ENCODE measurements around the gene ATG2B.
"Not testable (repeated sequence)": the region's sequence is repeated elsewhere in the genome, so short reads cannot be mapped to it uniquely, and the experiment has no call there.

Gene ATG2B

GRCh38 chr14:96252323-96252998 lies 110.7 kb downstream of the ATG2B start:
- H3K27me3 ChIP-seq (ENCODE audit: control insufficient read depth, insufficient read depth, low read length): no peaks in the 10 kb centered on the region
- no peaks in the 10 kb centered on the region for H3K36me3 ChIP-seq (ENCODE audit: control insufficient read depth, insufficient read depth, low read length)
- H3K4me3 ChIP-seq (ENCODE audit: low read length): no peak overlapping the region
- peaks cover 24% of the 10 kb centered on the region for H3K4me1 ChIP-seq (ENCODE audit: control insufficient read depth, insufficient read depth, low read length)
- H3K27ac ChIP-seq (ENCODE audit: low read depth, low read length): no peak overlapping the region
- H3K9ac ChIP-seq (ENCODE audit: low read length): no peak overlapping the region

DNA sequence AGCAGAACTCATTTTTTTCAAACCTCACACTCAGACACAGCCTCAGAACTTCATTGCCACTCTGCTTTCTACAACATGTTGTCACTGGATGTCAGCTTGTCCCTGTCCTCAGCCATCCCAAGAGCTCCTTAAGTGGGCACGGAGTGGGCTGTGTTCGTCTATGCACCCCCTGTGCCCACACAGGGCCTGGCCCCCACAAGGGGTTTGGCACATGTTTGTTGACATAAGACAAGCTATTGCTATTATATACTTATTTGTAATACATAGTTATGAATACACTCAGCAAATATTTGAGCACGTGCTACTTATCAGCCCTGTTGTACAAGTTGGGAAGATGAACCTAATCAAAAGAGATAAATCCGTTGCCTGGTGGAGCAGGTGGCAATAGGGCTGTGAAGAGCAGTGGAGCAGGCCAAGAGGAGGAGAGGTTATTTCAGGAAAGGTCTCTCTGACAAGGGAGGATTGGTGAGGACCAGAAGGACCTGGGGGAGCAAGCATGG lies 111.4 kb downstream of the ATG2B start:
- H3K4me1 ChIP-seq (ENCODE audit: control insufficient read depth, insufficient read depth, low read length): peaks cover 24% of the 10 kb centered on the region
- no peak overlapping the region for H3K27ac ChIP-seq (ENCODE audit: low read depth, low read length)
- no peak overlapping the region for H3K9ac ChIP-seq (ENCODE audit: low read length)
- no peaks in the 10 kb centered on the region for H3K27me3 ChIP-seq (ENCODE audit: control insufficient read depth, insufficient read depth, low read length)
- H3K4me3 ChIP-seq (ENCODE audit: low read length): no peak overlapping the region
- no peaks in the 10 kb centered on the region for H3K36me3 ChIP-seq (ENCODE audit: control insufficient read depth, insufficient read depth, low read length)

- peaks cover 19% of the 10 kb centered on the region for H3K4me1 ChIP-seq (ENCODE audit: control insufficient read depth, insufficient read depth, low read length)
Observed at GRCh38 chr14:96250485-96250884, 112.7 kb downstream of the ATG2B start.

GRCh38 chr14:96249029-96249428 lies 114.1 kb downstream of the ATG2B start:
- Histone ChIP-seq H3K9ac (ENCODE audit: low read length) (no peak overlapping the region), H3K27ac (ENCODE audit: low read depth, low read length) (no peak overlapping the region), H3K4me3 (ENCODE audit: low read length) (no peak overlapping the region), H3K4me1 (ENCODE audit: control insufficient read depth, insufficient read depth, low read length) (peaks cover 9% of the 10 kb centered on the region), H3K27me3 (ENCODE audit: control insufficient read depth, insufficient read depth, low read length) (no peaks in the 10 kb centered on the region), H3K36me3 (ENCODE audit: control insufficient read depth, insufficient read depth, low read length) (no peaks in the 10 kb centered on the region)

More at GRCh38 chr14:96250485-96250884, 112.7 kb downstream of the ATG2B start:
- H3K9ac ChIP-seq (ENCODE audit: low read length): no peak overlapping the region
- no peak overlapping the region for H3K27ac ChIP-seq (ENCODE audit: low read depth, low read length)
- H3K4me3 ChIP-seq (ENCODE audit: low read length): no peak overlapping the region
- H3K27me3 ChIP-seq (ENCODE audit: control insufficient read depth, insufficient read depth, low read length): no peaks in the 10 kb centered on the region
- H3K36me3 ChIP-seq (ENCODE audit: control insufficient read depth, insufficient read depth, low read length): no peaks in the 10 kb centered on the region

DNA sequence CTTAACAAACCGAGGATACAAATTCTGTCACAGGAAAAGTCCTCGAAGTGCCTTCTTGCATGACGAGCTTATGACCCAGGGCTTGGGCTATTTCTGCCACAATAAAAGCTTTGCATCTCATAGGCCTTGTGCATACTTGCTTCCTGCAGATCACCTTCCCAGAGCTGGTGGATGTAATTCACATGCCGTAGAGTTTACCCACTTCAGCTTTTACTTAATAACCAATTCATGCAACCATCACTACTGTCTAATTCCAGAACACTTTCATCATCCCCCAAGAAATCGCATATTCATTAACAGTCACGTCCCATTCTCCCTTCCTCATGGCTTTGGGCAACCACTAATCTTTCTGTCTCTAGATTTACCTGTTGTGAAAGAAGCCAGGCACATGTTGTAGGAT lies 116.1 kb downstream of the ATG2B start:
- Histone ChIP-seq H3K9ac (ENCODE audit: low read length) (no peak overlapping the region), H3K27ac (ENCODE audit: low read depth, low read length) (no peak overlapping the region), H3K27me3 (ENCODE audit: control insufficient read depth, insufficient read depth, low read length) (no peaks in the 10 kb centered on the region), H3K4me3 (ENCODE audit: low read length) (no peak overlapping the region), H3K36me3 (ENCODE audit: control insufficient read depth, insufficient read depth, low read length) (no peaks in the 10 kb centered on the region), H3K4me1 (ENCODE audit: control insufficient read depth, insufficient read depth, low read length) (no peaks in the 10 kb centered on the region)

- H3K9ac ChIP-seq (ENCODE audit: low read length): no peak overlapping the region
- H3K36me3 ChIP-seq (ENCODE audit: control insufficient read depth, insufficient read depth, low read length): no peaks in the 10 kb centered on the region
- no peak overlapping the region for H3K27ac ChIP-seq (ENCODE audit: low read depth, low read length)
- no peaks in the 10 kb centered on the region for H3K27me3 ChIP-seq (ENCODE audit: control insufficient read depth, insufficient read depth, low read length)
- H3K4me3 ChIP-seq (ENCODE audit: low read length): no peak overlapping the region
- no peaks in the 10 kb centered on the region for H3K4me1 ChIP-seq (ENCODE audit: control insufficient read depth, insufficient read depth, low read length)
Observed at GRCh38 chr14:96246539-96246847, 116.6 kb downstream of the ATG2B start.

DNA sequence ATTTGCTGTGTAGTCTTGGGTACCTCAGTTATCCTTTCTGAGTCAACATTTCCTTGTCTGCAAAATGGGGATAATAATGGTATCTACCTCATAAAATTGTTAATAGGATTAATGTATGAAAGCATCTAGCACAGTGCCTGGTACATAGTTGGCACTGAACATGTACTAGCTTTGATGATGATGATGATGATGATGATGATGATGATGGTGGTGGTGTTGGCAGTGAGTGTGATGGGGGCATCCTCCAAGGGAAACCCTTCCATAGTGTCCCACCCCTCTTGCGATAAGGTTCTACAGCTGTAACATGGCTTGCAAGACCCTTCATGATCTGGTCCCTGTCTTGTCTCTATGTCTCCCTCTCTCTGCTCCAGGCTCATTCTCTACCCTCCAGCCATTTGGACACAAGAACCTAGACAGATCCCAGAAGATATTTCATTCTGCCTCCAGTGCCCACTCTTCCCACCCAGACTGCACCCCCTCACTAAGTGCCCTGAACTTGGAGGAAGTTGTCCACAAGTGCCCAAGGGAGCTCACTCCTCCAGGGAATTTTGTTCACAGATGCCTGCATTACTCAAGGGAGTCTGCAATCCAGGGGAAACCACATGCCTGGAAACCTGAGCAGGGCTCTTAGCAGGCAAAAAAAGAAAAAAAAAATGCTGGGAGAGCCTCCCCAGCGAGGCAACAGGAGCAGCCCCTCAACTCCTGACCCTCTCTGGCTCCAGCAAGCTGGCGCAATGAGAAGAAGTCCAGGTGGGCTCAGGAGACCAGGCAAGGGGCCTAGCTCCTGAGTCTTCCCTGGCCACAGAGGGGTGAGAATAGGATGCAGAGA lies 117.2 kb downstream of the ATG2B start:
- Histone ChIP-seq H3K4me1 (ENCODE audit: control insufficient read depth, insufficient read depth, low read length) (no peaks in the 10 kb centered on the region), H3K9ac (ENCODE audit: low read length) (no peak overlapping the region), H3K27ac (ENCODE audit: low read depth, low read length) (no peak overlapping the region), H3K27me3 (ENCODE audit: control insufficient read depth, insufficient read depth, low read length) (no peaks in the 10 kb centered on the region), H3K36me3 (ENCODE audit: control insufficient read depth, insufficient read depth, low read length) (no peaks in the 10 kb centered on the region), H3K4me3 (ENCODE audit: low read length) (no peak overlapping the region)

GRCh38 chr14:96245074-96245473 lies 118.1 kb downstream of the ATG2B start:
- H3K4me1 ChIP-seq (ENCODE audit: control insufficient read depth, insufficient read depth, low read length); H3K27ac ChIP-seq (ENCODE audit: low read depth, low read length); H3K9ac ChIP-seq (ENCODE audit: low read length); H3K27me3 ChIP-seq (ENCODE audit: control insufficient read depth, insufficient read depth, low read length); H3K4me3 ChIP-seq (ENCODE audit: low read length); H3K36me3 ChIP-seq (ENCODE audit: control insufficient read depth, insufficient read depth, low read length): not testable (repeated sequence)

DNA sequence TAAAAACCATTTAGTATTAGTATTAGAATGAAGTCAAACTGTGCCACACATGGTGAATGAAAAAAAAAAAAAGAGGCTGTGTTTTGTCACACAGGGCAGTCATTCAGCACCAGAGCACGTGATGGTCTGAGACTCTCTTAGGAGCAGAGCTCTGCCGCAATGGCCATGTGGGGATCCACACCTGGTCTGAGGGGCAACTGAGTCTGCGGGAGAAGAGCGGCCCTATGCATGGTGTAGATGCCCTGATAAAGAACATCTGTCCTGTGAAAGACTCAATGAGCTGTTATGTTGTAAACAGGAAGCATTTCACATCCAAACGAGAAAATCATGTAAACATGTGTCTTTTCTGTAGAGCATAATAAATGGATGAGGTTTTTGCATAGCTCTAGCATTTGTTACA lies 119.4 kb downstream of the ATG2B start:
- Histone ChIP-seq H3K4me3 (ENCODE audit: low read length) (no peak overlapping the region), H3K27me3 (ENCODE audit: control insufficient read depth, insufficient read depth, low read length) (no peaks in the 10 kb centered on the region), H3K27ac (ENCODE audit: low read depth, low read length) (no peak overlapping the region)

GRCh38 chr14:96242126-96242525 lies 121.0 kb downstream of the ATG2B start:
- H3K36me3 ChIP-seq (ENCODE audit: control insufficient read depth, insufficient read depth, low read length): no peaks in the 10 kb centered on the region
- H3K4me1 ChIP-seq (ENCODE audit: control insufficient read depth, insufficient read depth, low read length): peaks cover 3% of the 10 kb centered on the region

More for the DNA sequence above, 119.4 kb downstream of the ATG2B start:
- Histone ChIP-seq H3K4me1 (ENCODE audit: control insufficient read depth, insufficient read depth, low read length) (no peaks in the 10 kb centered on the region), H3K9ac (ENCODE audit: low read length) (no peak overlapping the region), H3K36me3 (ENCODE audit: control insufficient read depth, insufficient read depth, low read length) (no peaks in the 10 kb centered on the region)

DNA sequence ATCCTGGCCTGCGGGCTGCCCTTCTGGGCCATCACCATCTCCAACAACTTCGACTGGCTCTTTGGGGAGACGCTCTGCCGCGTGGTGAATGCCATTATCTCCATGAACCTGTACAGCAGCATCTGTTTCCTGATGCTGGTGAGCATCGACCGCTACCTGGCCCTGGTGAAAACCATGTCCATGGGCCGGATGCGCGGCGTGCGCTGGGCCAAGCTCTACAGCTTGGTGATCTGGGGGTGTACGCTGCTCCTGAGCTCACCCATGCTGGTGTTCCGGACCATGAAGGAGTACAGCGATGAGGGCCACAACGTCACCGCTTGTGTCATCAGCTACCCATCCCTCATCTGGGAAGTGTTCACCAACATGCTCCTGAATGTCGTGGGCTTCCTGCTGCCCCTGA lies 122.5 kb downstream of the ATG2B start:
- Histone ChIP-seq H3K9ac (ENCODE audit: low read length) (no peak overlapping the region), H3K4me3 (ENCODE audit: low read length) (no peak overlapping the region), H3K4me1 (ENCODE audit: control insufficient read depth, insufficient read depth, low read length) (peaks cover 5% of the 10 kb centered on the region), H3K27ac (ENCODE audit: low read depth, low read length) (no peak overlapping the region), H3K36me3 (ENCODE audit: control insufficient read depth, insufficient read depth, low read length) (no peaks in the 10 kb centered on the region), H3K27me3 (ENCODE audit: control insufficient read depth, insufficient read depth, low read length) (no peaks in the 10 kb centered on the region)

More at GRCh38 chr14:96242126-96242525, 121.0 kb downstream of the ATG2B start:
- H3K27me3 ChIP-seq (ENCODE audit: control insufficient read depth, insufficient read depth, low read length): no peaks in the 10 kb centered on the region
- no peak overlapping the region for H3K27ac ChIP-seq (ENCODE audit: low read depth, low read length)
- no peak overlapping the region for H3K9ac ChIP-seq (ENCODE audit: low read length)
- no peak overlapping the region for H3K4me3 ChIP-seq (ENCODE audit: low read length)

DNA sequence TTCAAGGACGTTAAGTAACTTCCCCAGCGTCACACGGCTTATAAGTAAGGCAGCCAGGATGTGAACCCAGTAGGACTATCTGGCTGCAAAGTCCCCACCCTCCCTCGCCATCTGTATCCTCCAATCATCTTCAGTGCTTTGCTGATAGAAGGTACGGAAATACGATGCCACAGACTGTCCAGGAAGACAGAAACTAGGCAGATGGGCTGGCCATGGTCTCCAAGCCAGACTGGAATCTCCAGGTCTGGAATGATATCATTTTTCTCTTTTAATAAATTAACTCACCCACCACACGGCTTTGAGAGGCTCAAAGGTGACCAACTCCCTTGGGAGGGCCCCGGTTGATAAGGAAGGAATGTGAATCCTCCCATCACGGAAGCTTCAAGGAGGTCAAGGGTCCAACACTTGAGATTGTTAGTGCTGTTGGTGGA lies 123.4 kb downstream of the ATG2B start:
- H3K36me3 ChIP-seq (ENCODE audit: control insufficient read depth, insufficient read depth, low read length): no peaks in the 10 kb centered on the region
- no peaks in the 10 kb centered on the region for H3K27me3 ChIP-seq (ENCODE audit: control insufficient read depth, insufficient read depth, low read length)
- H3K9ac ChIP-seq (ENCODE audit: low read length): no peak overlapping the region
- H3K27ac ChIP-seq (ENCODE audit: low read depth, low read length): no peak overlapping the region
- no peak overlapping the region for H3K4me3 ChIP-seq (ENCODE audit: low read length)
- peaks cover 5% of the 10 kb centered on the region for H3K4me1 ChIP-seq (ENCODE audit: control insufficient read depth, insufficient read depth, low read length)

Measured in rectal smooth muscle tissue (tissue), 1 donor.